Measurements from ENCODE around the gene C2orf72.
A peak's percentile ranks its signal among the peaks of the same experiment; 100 is the strongest.
"Not testable (repeated sequence)": the region's sequence is repeated elsewhere in the genome, so short reads cannot be mapped to it uniquely, and the experiment has no call there.

C2orf72 gene

GRCh38 chr2:231037202-231037730 is at the start of gene C2orf72:
C2orf72 (plus strand) TSS chr2:231037523; CDS start chr2:231037566, 43 bp downstream.
- DNase-seq = peak in 1 of 2 experiments; percentile 69

GRCh38 chr2:230989731-230990130 is 47.6 kb upstream of the C2orf72 start:
- DNase-seq = no peak

- DNase-seq = no peak
Measured at GRCh38 chr2:230990131-230990898, 47.0 kb upstream of the C2orf72 start.

- DNase-seq = no peak
Measured at GRCh38 chr2:230990899-230991150, 46.5 kb upstream of the C2orf72 start.

GRCh38 chr2:230991598-230991997 is 45.7 kb upstream of the C2orf72 start:
- DNase-seq = no peak

GRCh38 chr2:230995821-230996220 is 41.5 kb upstream of the C2orf72 start, which contains the start of gene SPATA3:
SPATA3 (plus strand) TSS chr2:230996121; CDS start chr2:230996234, 113 bp downstream.
- no peak for DNase-seq

GRCh38 chr2:230996661-230997060 is 40.7 kb upstream of the C2orf72 start:
- DNase-seq = no peak

- DNase-seq = no peak
Measured at GRCh38 chr2:230998882-230999281, 38.4 kb upstream of the C2orf72 start.

- no peak for DNase-seq
Measured at GRCh38 chr2:230999477-230999876, 37.8 kb upstream of the C2orf72 start.

- DNase-seq = no peak
Measured at GRCh38 chr2:231000211-231000904, 37.0 kb upstream of the C2orf72 start.

GRCh38 chr2:231001036-231001435 is 36.3 kb upstream of the C2orf72 start:
- DNase-seq = no peak

GRCh38 chr2:231001921-231002320 is 35.4 kb upstream of the C2orf72 start:
- DNase-seq = no peak

- no peak for DNase-seq
Measured at GRCh38 chr2:231002641-231003040, 34.7 kb upstream of the C2orf72 start.

GRCh38 chr2:231003186-231003585 is 34.1 kb upstream of the C2orf72 start:
- DNase-seq = no peak

- not testable (repeated sequence) for DNase-seq
Measured at GRCh38 chr2:231004930-231005329, 32.4 kb upstream of the C2orf72 start.

GRCh38 chr2:231007286-231008098 is 29.8 kb upstream of the C2orf72 start:
- DNase-seq = no peak

GRCh38 chr2:231008131-231008530 is 29.2 kb upstream of the C2orf72 start:
- DNase-seq = no peak

- DNase-seq = no peak
Measured at GRCh38 chr2:231009236-231009919, 27.9 kb upstream of the C2orf72 start.

GRCh38 chr2:231010201-231010730 is 27.1 kb upstream of the C2orf72 start:
- DNase-seq = no peak

GRCh38 chr2:231011526-231011925 is 25.8 kb upstream of the C2orf72 start:
- DNase-seq = no peak

GRCh38 chr2:231012463-231012862 is 24.9 kb upstream of the C2orf72 start:
- DNase-seq = no peak

- DNase-seq = no peak
Measured at GRCh38 chr2:231013820-231014219, 23.5 kb upstream of the C2orf72 start.
